NCI-H345 treated with DMSO at 0.1 percent for 48 hours (cell line): ENCODE data around the gene LNX2.

ENCODE experiments used
- DNase-seq: peaks from one replicate; lab custom pipeline; 2025; ENCODE audit not compliant: unreplicated experiment; lab: John Stamatoyannopoulos, UW

The LNX2 gene

GRCh38 chr13:27620377-27621115, at the start of gene LNX2:
TSS of gene LNX2 (minus strand) at chr13:27620529. CDS start at chr13:27581703, 38,826 bp downstream.
- peak; percentile 83 for DNase-seq

GRCh38 chr13:27667946-27668345, 47.6 kb upstream of the LNX2 start:
- DNase-seq: no peak

- DNase-seq: no peak
Measured at GRCh38 chr13:27666951-27667350, 46.6 kb upstream of the LNX2 start.

GRCh38 chr13:27665761-27666160, 45.4 kb upstream of the LNX2 start:
- DNase-seq: no peak

GRCh38 chr13:27665333-27665732, 45.0 kb upstream of the LNX2 start:
- DNase-seq: no peak

- no peak for DNase-seq
Measured at GRCh38 chr13:27663947-27664346, 43.6 kb upstream of the LNX2 start.

GRCh38 chr13:27662738-27663470, 42.6 kb upstream of the LNX2 start:
- DNase-seq: no peak

- no peak for DNase-seq
Measured at GRCh38 chr13:27661017-27661416, 40.7 kb upstream of the LNX2 start.

GRCh38 chr13:27660511-27660910, 40.2 kb upstream of the LNX2 start:
- DNase-seq: no peak

- no peak for DNase-seq
Measured at GRCh38 chr13:27659145-27659865, 39.0 kb upstream of the LNX2 start.

- no peak for DNase-seq
Measured at GRCh38 chr13:27658546-27658945, 38.2 kb upstream of the LNX2 start.

GRCh38 chr13:27657724-27658123, 37.4 kb upstream of the LNX2 start:
- DNase-seq: no peak

GRCh38 chr13:27654816-27655215, 34.5 kb upstream of the LNX2 start:
- no peak for DNase-seq

GRCh38 chr13:27654059-27654458, 33.7 kb upstream of the LNX2 start:
- DNase-seq: no peak

- no peak for DNase-seq
Measured at GRCh38 chr13:27650312-27650711, 30.0 kb upstream of the LNX2 start.

GRCh38 chr13:27644302-27644701, 24.0 kb upstream of the LNX2 start:
- no peak for DNase-seq

- no peak for DNase-seq
Measured at GRCh38 chr13:27643334-27644132, 23.2 kb upstream of the LNX2 start.

- DNase-seq: no peak
Measured at GRCh38 chr13:27641711-27642502, 21.6 kb upstream of the LNX2 start.

GRCh38 chr13:27639186-27639585, 18.9 kb upstream of the LNX2 start:
- DNase-seq: no peak

- DNase-seq: no peak
Measured at GRCh38 chr13:27638521-27638920, 18.2 kb upstream of the LNX2 start.
